B cell (primary cell): ENCODE data around the gene CHD1L. TPM values are rescaled to one million over a fixed set of nuclear protein-coding genes. Genes with fewer than 3 reads are reported as not detected.

Source experiments
- ATAC-seq: fragments of 200-7000 bp; cut with Tn5 transposase; one replicate; pipeline ENCODE4 v1.10.0; 2021; ENCODE audit warnings: low read depth, mild to moderate bottlenecking, moderate number of reproducible peaks, moderate library complexity
- CTCF ChIA-PET: fragments of 350-600 bp; sonication (Branson Sonifier 250); formaldehyde crosslinking; loops from one replicate; lab custom pipeline; 2021; ENCODE audit warnings: antibody characterized with exemption, inconsistent platforms; lab: Charles Lee
- POLR2A ChIA-PET: fragments of 350-600 bp; sonication (Branson Sonifier 250); formaldehyde crosslinking; loops from one replicate; lab custom pipeline; 2021; ENCODE audit warnings: antibody characterized with exemption; lab: Charles Lee
- DNase-seq: peaks from one replicate; pipeline ENCODE4 v3.0.0; 2013
- H2AFZ ChIP-seq: 2 replicates; pipeline ENCODE4 v1.6.1; 2012; ENCODE audit warnings: mild to moderate bottlenecking, low read depth, low read length; ENCODE audit not compliant: insufficient read depth, poor library complexity, severe bottlenecking
- H3K27ac ChIP-seq, 2 donors: 1 replicate in 1 of 2; 2 replicates in 1 of 2; pipeline ENCODE4 v1.5.1; 2012 to 2013; ENCODE audit warnings: low read length in 2 of 2, mild to moderate bottlenecking in 2 of 2, moderate library complexity in 1 of 2
- H3K27me3 ChIP-seq, 4 experiments: fragments of 200-600 bp in 1 of 4; sonication (generic) in 1 of 4; replicated peaks in 1 of 4; 1 replicate in 2 of 4; 2 replicates in 2 of 4; pipeline versions ENCODE4 v1.6.1 to v1.7.0; 2013 to 2016; ENCODE audit warnings: low read length in 3 of 4, mild to moderate bottlenecking in 2 of 4, mixed read lengths in 1 of 4, moderate library complexity in 1 of 4; ENCODE audit not compliant: insufficient read depth in 4 of 4, control insufficient read depth in 3 of 4; ENCODE audit errors: control extremely low read depth in 1 of 4
- H3K36me3 ChIP-seq, 2 experiments: replicated peaks in 1 of 2; 1 replicate in 1 of 2; 2 replicates in 1 of 2; pipeline versions ENCODE4 v1.6.1 to v1.7.1; 2013; ENCODE audit warnings: low read length in 1 of 2; ENCODE audit not compliant: insufficient read depth in 2 of 2, control insufficient read depth in 1 of 2; ENCODE audit errors: control extremely low read depth in 1 of 2, extremely low read depth in 1 of 2
- H3K4me1 ChIP-seq, 2 donors: fragments of 200-600 bp in 1 of 2; sonication (generic) in 1 of 2; 1 replicate in 1 of 2; 2 replicates in 1 of 2; pipeline versions ENCODE4 v1.5.1 to v1.6.1; 2013 to 2017; ENCODE audit warnings: low read length in 2 of 2; ENCODE audit not compliant: control insufficient read depth in 2 of 2, insufficient read depth in 2 of 2
- H3K4me2 ChIP-seq: replicated peaks from 2 replicates; pipeline ENCODE3; 2012; ENCODE audit warnings: mild to moderate bottlenecking, low read depth, low read length; ENCODE audit not compliant: poor library complexity, severe bottlenecking
- H3K4me3 ChIP-seq, 5 experiments: fragments of 200-600 bp in 1 of 5; sonication (generic) in 1 of 5; 1 replicate in 3 of 5; 2 replicates in 2 of 5; pipeline versions ENCODE4 v1.5.1 to v1.7.0; 2011 to 2016; ENCODE audit warnings: low read length in 4 of 5, mild to moderate bottlenecking in 4 of 5, low read depth in 2 of 5, control low read depth in 1 of 5, moderate library complexity in 1 of 5; ENCODE audit not compliant: insufficient read depth in 1 of 5; ENCODE audit errors: control extremely low read depth in 1 of 5, extremely low read depth in 1 of 5
- H3K79me2 ChIP-seq: fragments of 200-600 bp; sonication (generic); one replicate; pipeline ENCODE4 v1.6.0; 2016; ENCODE audit warnings: low read length; ENCODE audit not compliant: control insufficient read depth, insufficient read depth
- H3K9ac ChIP-seq: fragments of 200-600 bp; sonication (generic); 2 replicates; pipeline ENCODE4 v1.6.1; 2017; ENCODE audit warnings: mild to moderate bottlenecking, low read length, moderate library complexity
- H3K9me3 ChIP-seq, 3 donors: one replicate each; pipeline versions ENCODE4 v1.6.1 to v1.7.1; 2013; ENCODE audit warnings: low read length in 2 of 3; ENCODE audit not compliant: control insufficient read depth in 2 of 3, insufficient read depth in 1 of 3; ENCODE audit errors: control extremely low read depth in 1 of 3
- H4K20me1 ChIP-seq: 2 replicates; pipeline ENCODE4 v1.6.0; 2012; ENCODE audit warnings: mild to moderate bottlenecking, low read length; ENCODE audit not compliant: insufficient read depth, control insufficient read depth, poor library complexity, severe bottlenecking
- H3K27ac Mint-ChIP-seq: one replicate; pipeline ENCODE4 v1.8.0; 2021; ENCODE audit warnings: mixed read lengths
- H3K27me3 Mint-ChIP-seq: one replicate; pipeline ENCODE4 v1.8.0; 2021; ENCODE audit warnings: mixed read lengths
- H3K4me1 Mint-ChIP-seq: one replicate; pipeline ENCODE4 v1.8.0; 2021; ENCODE audit warnings: mixed read lengths
- H3K4me3 Mint-ChIP-seq: one replicate; pipeline ENCODE4 v1.8.0; 2021; ENCODE audit warnings: mixed read lengths
- H3K9me3 Mint-ChIP-seq: one replicate; pipeline ENCODE4 v1.8.0; 2022; ENCODE audit warnings: mixed read lengths; ENCODE audit not compliant: insufficient read depth
- EZH2 ChIP-seq: IDR thresholded peaks from 2 replicates; pipeline ENCODE4 v1.6.1; 2012; ENCODE audit warnings: borderline replicate concordance, low read depth, mild to moderate bottlenecking, moderate library complexity, low read length; ENCODE audit not compliant: insufficient read depth, poor library complexity, severe bottlenecking
- WGBS: methylation state at CpG from one replicate; pipeline ENCODE4 v1.1.5; 2013; ENCODE audit warnings: missing lambda C conversion rate; ENCODE audit not compliant: insufficient coverage; 5-methylcytosine and 5-hydroxymethylcytosine counted together
- intact Hi-C: fragments of 100-400 bp; cut with micrococcal nuclease; formaldehyde crosslinking; loops from one replicate; pipeline ENCODE4 v1.10.0; 2022
- polyA plus RNA-seq: library from polyadenylated mRNA; depleted of rRNA; stranded (reverse); fragments of >200 nt; gene quantifications from 2 replicates; pipeline ENCODE4 v1.2.3, GENCODE V29; 2012
- total RNA-seq, 2 donors: library from RNA; stranded (reverse); fragments of 120-200 nt in 1 of 2; gene quantifications; 1 replicate in 1 of 2; 2 replicates in 1 of 2; pipeline versions ENCODE4 v1.2.3 to v1.2.4, GENCODE V29; 2013 to 2022
- TF ChIP-seq, protein P1 (sequence below): fragments of 200-600 bp; IDR thresholded peaks from one replicate; pipeline ENCODE4 v1.8.0; 2022; ENCODE audit warnings: antibody characterized with exemption, mild to moderate bottlenecking

Gene CHD1L
- total and polyA plus RNA-seq, 2 donors (not counting 1 experiment from before 2014, with no cell fraction given) = 32.4 to 54.6 TPM

DNA sequence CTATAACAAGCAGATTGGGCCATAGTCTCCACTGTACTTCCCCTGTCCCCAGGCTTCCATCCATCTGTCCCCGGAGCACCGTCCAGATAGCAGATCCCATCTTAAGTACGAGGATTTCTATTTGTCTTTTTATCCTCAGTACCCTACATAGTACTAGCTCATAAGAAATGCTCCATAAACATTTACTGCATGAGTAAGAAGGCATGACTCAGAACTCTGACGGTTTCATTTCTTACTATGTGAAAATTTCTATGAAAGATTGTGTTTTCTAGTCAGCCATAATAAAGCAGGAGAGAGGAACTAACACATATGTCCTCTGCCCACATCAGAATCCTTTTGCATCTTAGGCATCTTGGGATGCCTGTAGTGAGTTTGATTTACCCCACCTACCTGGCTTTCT lies 49.5 kb downstream of the CHD1L start:
- H3K27ac Mint-ChIP-seq = no peak overlapping the region

DNA sequence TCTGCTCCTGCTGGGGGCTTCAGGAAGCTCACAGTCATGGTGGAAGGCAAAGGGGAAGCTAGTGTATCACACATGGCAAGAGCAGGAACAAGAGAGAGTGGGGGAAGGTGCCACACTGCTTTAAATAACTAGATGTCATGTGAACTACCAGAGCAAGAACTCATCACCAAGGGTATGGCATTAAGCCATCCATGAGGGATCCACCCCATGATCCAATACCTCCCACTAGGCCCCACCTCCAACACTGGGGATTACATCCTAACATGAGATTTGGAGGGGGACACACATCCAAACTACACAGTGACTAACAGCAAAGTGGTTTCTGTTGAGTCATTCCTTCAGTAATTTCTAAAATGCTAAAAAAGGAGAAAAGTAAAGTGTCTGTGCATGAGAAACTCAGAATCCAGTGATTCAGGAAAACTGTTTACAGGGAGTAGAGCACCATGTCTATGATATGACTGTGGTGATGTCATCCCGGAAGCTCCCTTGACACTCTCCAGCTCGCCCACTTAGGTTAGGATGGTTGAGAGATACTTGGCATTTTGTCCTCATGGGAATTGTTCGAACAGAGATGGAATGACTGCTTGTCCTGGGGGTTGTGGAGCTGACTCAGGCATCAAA lies 50.3 kb downstream of the CHD1L start:
- Mint-ChIP-seq H3K27me3 (no peaks in the 10 kb centered on the region), H3K4me3 (no peak overlapping the region), H3K27ac (no peak overlapping the region), H3K9me3 (no peaks in the 10 kb centered on the region), H3K4me1 (no peaks in the 10 kb centered on the region)
- Histone ChIP-seq H3K4me2 (no peak overlapping the region), H3K36me3 (peaks cover 2 to 83% of the 10 kb centered on the region in 2 experiments), H3K9ac (no peak overlapping the region), H3K4me1 (no peaks in the 10 kb centered on the region), H2AFZ (no peak overlapping the region), H3K4me3 (no peak overlapping the region), H3K27me3 (no peaks in the 10 kb centered on the region), H3K9me3 (no peaks in the 10 kb centered on the region), H4K20me1 (no peaks in the 10 kb centered on the region), H3K27ac (no peak overlapping the region), H3K79me2 (no peaks in the 10 kb centered on the region)
- POLR2A ChIA-PET = no interaction called here
- intact Hi-C loops = no loop called here
- CTCF ChIA-PET = no interaction called here
- ATAC-seq (no peak), DNase-seq (no peak)
- TF ChIP-seq, protein P1, sequence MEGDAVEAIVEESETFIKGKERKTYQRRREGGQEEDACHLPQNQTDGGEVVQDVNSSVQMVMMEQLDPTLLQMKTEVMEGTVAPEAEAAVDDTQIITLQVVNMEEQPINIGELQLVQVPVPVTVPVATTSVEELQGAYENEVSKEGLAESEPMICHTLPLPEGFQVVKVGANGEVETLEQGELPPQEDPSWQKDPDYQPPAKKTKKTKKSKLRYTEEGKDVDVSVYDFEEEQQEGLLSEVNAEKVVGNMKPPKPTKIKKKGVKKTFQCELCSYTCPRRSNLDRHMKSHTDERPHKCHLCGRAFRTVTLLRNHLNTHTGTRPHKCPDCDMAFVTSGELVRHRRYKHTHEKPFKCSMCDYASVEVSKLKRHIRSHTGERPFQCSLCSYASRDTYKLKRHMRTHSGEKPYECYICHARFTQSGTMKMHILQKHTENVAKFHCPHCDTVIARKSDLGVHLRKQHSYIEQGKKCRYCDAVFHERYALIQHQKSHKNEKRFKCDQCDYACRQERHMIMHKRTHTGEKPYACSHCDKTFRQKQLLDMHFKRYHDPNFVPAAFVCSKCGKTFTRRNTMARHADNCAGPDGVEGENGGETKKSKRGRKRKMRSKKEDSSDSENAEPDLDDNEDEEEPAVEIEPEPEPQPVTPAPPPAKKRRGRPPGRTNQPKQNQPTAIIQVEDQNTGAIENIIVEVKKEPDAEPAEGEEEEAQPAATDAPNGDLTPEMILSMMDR = no peak
- TF ChIP-seq EZH2 = no peak
- WGBS = 85% methylated on average over 2 of the region's 3 CpGs

More for the DNA sequence above, 49.5 kb downstream of the CHD1L start:
- 100% methylated on average over 3 of the region's 4 CpGs for WGBS
- H3K27ac ChIP-seq = no peak overlapping the region
- no peaks in the 10 kb centered on the region for H3K79me2 ChIP-seq
- intact Hi-C loops = no loop called here
- ATAC-seq (no peak), DNase-seq (no peak)
- ChIA-PET CTCF (no interaction called here), POLR2A (no interaction called here)
- no peaks in the 10 kb centered on the region for H3K27me3 ChIP-seq
- no peaks in the 10 kb centered on the region for H3K4me1 Mint-ChIP-seq
- H3K4me1 ChIP-seq = no peaks in the 10 kb centered on the region
- H3K4me3 ChIP-seq = no peak overlapping the region
- TF ChIP-seq EZH2 = no peak
- TF ChIP-seq, protein P1 = no peak
- H3K4me2 ChIP-seq = no peak overlapping the region
- no peak overlapping the region for H3K9ac ChIP-seq
- H2AFZ ChIP-seq = no peak overlapping the region
- no peak overlapping the region for H3K4me3 Mint-ChIP-seq
- H3K9me3 ChIP-seq = no peaks in the 10 kb centered on the region
- no peaks in the 10 kb centered on the region for H3K27me3 Mint-ChIP-seq
- H4K20me1 ChIP-seq = no peaks in the 10 kb centered on the region
- no peaks in the 10 kb centered on the region for H3K9me3 Mint-ChIP-seq
- peaks cover 3 to 88% of the 10 kb centered on the region in 2 experiments for H3K36me3 ChIP-seq
